ENCODE measurements around the gene SLC7A8.

SLC7A8 gene

DNA sequence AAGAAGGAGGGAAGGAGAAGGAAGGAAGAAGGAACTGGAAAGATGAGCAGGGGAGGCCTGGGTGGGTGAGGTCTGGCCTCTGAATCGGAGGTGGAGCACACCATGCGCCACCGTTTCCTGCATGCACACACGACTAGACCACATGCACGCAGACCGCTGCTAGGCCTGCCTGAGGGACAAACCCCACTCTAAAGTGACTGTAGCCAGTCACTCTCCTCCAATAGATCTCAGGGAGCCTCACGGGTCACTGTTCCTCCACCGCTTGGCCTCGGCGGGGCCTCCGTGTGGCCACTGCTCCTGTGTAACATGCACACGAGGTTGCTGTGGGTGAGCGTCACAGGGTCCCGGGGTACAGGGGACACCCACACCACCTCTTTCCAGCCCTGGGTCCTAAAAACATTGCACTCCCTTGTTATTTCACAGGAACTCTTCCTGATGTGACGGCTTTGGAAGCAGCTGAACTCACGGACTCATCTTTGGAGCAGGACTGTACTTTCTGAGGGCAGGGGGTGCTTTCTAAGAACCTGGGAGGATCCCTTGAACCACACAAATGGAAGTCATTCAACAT, 46.8 kb downstream of the SLC7A8 start:
- no peak for DNase-seq (ENCODE audit: extremely low read depth in 1 of 2, low read depth in 1 of 2)

DNA sequence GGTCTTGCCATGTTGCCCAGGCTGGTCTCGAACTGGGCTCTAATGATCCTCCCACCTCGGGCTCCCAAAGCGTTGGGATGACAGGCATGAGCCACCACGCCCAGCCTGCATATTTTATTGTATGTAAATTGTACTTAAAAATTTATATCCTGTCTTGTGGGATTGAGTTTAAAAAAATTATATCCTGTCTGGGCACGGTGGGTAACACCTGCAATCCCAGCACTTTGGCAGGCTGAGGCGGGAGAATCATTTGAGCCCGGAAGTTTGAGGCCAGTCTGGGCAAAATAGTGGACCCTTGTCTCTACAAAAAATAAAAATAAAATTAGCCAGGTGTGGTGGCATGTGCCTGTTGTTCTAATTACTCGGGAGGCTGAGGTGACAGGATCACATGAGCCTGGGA, 50.5 kb downstream of the SLC7A8 start:
- no peak for DNase-seq (ENCODE audit: extremely low read depth in 1 of 2, low read depth in 1 of 2)

DNA sequence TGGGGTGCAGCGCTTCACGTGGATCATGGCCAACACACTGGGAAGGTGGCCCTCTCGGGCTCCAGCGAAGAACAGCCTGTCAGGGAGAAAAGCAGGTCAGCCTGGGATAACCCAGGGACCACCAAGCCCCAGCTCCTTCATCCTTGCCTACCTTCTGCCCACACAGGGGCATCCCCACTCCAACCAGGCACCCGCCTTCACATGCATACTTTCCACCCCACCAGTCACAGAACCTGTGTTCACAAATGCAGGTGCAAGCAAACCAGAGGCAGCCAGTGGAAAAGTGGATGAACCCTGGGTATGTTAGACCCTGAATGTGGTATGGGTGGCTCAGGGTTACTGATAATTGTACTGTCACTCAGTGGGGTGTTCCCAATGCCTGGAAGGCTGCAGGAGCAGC, 52.0 kb downstream of the SLC7A8 start:
- DNase-seq (ENCODE audit: extremely low read depth in 1 of 2, low read depth in 1 of 2) = no peak

DNA sequence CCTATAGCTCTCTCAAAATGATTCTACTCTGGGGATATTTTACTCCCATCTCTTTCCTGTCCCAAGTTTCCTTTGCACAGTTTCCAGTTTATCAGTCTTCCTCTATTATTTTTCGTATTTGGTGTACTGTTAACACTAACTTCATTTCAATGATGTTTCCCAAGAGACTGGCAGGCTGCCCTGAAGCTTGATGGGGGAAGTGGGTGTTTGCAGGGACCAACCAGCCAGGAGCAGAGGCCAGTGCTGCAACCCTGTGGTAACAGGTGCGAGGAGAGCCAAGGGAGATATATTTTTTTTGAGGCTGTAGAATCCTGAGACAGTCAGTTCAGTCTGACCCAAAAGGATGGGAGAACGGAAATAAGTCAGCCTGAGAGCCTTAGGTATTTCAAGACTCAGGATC, 52.6 kb downstream of the SLC7A8 start:
- DNase-seq (ENCODE audit: extremely low read depth in 1 of 2, low read depth in 1 of 2) = no peak

DNA sequence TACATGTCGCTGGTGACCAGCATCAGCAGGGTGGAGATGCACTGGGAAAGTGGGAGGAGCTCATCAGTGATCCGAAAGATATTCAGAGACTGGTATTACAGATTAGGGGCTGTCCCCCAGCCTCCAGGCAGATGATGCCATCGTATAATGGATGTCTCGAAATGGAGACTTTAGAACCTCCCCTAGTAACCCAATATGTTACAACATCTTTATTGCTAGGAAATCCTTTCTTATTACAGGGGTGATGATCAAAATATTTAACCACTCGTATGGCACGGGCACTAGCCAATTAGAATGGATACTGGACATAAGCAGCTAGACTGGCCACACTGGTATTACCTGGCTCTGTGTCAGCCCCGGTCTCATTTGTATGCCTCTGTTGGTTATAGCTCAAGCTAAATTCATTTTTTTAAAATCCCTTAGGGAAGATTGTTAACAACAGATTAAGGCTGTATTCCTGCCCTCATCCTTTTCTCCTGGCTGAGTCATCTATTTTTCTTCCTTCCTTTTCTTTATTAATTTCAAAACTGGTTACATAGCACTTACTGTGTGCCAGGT, 53.6 kb downstream of the SLC7A8 start:
- DNase-seq (ENCODE audit: extremely low read depth in 1 of 2, low read depth in 1 of 2) = no peak

DNA sequence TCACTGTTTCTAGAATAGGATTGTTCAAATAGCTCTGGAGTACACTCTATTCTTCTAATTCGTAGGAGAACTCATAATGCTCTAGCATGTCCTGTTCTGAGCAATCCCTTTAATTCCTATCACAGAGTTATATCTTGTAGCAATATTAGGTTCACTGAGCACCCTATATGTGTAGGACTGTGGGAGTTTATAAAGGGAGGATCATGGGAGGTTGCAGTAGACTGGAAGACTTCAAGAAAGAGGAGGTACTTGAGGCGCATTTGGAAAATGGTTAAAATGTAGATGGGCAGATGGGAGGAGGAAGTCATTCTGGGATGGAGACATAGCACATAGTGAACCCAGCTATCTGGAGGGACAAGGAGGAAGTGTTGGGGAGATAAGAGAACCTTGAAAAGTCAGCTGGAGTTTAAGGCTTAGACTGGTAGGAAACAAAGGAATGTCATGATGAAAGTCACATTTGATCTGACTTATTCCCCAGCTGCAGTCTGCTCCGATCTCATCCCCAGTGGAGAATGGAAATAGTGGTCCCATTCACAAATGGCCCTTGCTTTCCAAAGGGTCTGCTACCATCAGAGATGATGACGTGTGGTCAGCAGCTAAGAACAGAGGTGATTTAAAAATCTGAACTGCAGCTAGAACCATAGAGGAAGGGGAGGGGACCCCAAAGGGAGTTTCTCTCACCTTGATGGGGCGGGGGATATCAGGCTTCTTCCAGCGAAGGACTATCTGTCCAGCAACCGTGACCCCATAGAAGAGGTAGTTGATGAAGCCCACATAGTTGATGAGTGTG, 54.3 kb downstream of the SLC7A8 start:
- DNase-seq (ENCODE audit: extremely low read depth in 1 of 2, low read depth in 1 of 2) = no peak

DNA sequence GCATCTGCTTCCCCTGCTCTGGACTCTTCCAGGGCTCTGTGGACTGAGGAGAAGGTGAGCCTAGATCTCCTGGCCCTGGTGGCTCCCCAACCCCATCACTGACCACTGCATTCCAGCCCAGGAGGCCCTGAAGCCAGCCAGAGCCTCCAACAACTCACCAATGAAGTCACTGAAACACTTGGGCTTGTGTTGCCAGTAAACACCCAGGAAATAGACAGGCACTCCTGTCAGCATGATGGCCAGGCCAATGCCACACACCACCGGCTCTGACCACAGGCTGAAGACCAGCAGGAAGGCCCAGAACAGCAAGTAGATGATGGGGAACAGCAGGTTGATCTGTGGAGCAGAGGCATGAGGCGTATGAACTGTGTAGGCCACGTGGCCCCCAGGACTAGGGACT, 55.6 kb downstream of the SLC7A8 start:
- DNase-seq (ENCODE audit: extremely low read depth in 1 of 2, low read depth in 1 of 2) = no peak

DNA sequence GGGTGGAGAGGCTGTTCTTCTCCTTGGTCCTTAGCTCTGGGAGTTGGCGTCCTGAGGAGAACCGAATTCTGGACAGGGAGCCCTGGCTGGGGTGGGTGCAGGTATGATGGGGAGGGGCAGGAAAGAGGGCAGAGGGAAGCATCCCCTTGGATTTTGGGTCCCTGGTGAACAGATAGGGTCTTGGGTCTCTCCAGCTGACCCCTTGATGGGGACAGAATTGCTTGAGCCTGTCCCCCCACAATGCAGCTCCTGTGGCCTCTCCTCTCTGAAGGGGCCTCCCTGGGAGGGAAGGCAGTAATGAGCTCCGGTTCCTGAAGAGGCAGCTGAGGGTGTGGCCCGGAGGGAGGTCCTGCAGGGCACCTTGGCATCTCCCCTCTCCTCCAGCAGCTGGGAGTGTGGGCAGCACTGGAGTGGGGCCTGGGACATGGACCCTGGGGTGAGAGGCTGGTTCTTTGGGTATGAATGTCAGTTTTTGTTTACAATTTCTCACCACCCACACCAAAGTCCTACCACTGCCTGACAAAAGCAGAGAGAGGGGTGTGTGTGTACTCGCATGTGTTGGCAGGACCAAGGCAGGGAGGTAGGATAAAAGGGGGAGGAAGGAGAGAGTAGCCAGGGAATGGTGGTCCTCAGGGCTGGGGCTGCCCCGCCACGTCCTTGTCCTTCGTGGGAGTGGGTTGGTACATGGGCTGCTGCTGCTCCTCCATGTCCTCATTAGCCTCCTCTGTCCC, 56.7 kb downstream of the SLC7A8 start:
- DNase-seq (ENCODE audit: extremely low read depth in 1 of 2, low read depth in 1 of 2) = no peak

DNA sequence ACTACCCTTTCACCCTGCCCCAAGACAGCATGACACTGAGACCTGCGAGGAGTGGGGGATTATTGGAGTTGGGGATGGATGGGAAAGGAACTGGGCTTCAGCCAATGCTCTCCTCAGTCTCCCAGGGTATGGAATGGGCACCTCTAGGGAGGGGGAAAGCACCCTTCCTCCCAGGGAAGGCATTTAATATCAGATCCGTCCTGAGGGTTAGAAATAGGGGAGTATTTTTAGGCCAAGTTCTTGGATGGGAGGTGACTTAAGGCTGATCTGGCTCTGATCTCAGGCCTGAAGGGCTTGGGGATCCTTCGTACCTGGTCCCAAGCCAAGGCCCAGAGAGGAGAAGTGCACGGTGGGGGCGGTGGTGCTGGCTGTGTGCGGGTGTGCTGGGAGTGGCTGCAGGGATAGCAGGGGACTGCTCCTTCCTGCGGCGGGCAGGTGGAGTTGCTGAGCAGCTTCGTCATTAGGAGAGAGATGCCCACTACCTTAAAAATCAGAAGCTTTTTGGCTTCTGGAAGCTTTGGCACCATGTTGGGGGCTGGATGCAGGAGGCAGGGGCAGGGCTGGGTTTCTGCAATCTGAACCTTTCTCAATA, 57.4 kb downstream of the SLC7A8 start:
- DNase-seq (ENCODE audit: extremely low read depth in 1 of 2, low read depth in 1 of 2) = no peak

DNA sequence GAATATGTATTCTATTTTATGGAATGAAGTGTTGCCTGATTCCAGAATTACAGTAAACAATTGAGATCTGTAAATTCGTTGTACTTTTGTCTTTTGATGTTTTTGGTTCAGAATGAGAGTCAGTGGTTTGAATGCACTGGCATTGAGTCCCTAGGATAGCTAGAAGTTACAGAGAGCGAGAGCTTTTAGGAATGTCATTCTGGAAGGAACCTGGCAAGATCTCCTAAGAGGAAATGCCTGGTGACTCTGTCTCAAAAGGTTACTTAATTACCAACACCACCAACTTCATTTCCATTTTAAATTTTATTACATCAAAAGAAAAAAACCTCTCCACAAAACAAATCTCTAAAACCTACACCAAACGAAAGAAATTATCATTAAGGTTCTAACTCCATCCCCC, 58.4 kb downstream of the SLC7A8 start:
- DNase-seq (ENCODE audit: extremely low read depth in 1 of 2, low read depth in 1 of 2) = no peak

DNA sequence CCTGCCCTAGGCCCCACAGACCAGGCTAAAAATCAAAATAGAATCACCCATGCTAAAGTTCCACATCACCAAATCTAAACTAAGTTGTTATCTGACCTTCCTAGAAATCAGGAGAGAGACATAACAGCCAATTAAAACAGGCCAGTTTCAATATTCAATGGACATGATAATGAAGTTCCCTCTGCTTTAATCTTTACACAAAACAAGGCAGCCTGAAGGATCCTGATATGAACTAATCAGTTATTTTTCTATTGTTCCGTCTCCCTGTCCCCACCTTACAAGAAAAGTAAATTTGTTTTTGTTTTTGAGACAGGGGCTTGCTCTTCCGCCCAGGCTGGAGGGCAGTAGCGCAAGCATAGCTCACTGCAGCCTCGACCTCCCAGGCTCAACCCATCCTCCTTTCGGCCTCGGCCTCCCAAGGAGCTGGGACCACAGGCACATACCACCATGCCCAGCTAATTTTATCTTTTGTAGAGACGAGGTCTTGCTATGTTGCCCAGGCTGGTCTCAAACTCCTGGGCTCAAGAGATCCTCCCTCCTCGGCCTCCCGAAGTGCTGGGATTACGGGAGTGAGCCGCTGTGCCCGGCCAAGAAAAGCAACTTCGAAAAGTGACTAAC, 59.0 kb downstream of the SLC7A8 start:
- DNase-seq (ENCODE audit: extremely low read depth in 1 of 2, low read depth in 1 of 2) = no peak

DNA sequence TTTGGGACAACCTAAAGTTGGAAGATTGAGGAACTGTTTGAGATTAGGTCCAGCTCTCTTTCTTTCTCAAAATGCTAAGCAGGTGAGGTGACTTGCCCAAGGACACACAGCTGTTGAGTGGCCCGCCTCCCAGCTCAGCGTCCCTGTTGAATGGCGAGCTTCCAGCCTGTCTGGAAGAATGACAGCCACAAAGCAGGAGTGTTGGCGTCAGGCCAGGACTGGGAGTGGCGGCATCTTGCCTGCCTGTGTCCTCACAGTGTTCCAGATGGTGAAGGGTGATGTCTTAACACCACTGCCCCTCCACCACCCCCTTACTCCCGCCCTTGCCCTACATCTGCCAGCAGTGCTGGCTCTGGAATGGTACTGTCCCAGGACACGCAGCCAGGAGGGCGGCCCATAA, 60.0 kb downstream of the SLC7A8 start:
- no peak for DNase-seq (ENCODE audit: extremely low read depth in 1 of 2, low read depth in 1 of 2)

DNA sequence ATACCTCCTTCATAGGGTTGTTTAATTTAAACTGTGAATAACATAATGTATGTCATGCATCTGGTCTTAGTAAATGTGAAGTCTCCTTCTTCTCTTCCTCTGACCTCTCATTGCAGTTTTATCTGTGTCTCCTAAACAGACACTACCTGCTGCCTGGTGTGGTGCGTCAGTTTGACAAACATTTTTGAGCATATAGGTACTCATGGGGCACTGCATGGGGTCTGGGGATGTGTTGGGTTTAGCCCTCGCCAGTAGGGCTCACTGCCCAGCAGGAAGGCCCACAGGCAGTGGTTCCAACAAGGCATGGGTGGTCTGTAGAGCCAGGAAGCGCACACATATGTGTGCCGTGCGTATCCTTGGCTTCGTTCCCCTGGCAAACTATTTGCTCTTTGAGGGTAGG, 61.4 kb downstream of the SLC7A8 start:
- no peak for DNase-seq (ENCODE audit: extremely low read depth in 1 of 2, low read depth in 1 of 2)

DNA sequence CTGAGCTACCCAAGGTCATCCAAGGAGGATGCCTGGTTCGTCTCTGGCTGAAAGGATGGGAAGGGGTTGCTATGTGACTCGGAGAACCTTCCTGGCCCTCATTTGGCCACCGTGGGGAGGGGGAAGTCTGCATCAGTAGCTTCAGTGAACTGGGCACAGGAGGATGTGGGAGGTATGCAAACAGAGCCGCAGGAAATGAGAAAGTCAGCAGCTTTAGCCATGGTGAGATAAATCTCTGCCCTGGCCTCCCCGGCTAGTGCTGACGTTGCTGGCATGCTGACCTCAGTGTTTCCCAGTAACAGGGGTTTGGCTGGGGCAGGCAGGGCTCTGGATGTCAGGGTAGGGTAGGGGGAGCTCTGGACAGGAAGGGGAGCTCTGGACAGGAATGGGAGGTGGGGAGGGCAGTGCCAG, 62.1 kb downstream of the SLC7A8 start:
- no peak for DNase-seq (ENCODE audit: extremely low read depth in 1 of 2, low read depth in 1 of 2)

DNA sequence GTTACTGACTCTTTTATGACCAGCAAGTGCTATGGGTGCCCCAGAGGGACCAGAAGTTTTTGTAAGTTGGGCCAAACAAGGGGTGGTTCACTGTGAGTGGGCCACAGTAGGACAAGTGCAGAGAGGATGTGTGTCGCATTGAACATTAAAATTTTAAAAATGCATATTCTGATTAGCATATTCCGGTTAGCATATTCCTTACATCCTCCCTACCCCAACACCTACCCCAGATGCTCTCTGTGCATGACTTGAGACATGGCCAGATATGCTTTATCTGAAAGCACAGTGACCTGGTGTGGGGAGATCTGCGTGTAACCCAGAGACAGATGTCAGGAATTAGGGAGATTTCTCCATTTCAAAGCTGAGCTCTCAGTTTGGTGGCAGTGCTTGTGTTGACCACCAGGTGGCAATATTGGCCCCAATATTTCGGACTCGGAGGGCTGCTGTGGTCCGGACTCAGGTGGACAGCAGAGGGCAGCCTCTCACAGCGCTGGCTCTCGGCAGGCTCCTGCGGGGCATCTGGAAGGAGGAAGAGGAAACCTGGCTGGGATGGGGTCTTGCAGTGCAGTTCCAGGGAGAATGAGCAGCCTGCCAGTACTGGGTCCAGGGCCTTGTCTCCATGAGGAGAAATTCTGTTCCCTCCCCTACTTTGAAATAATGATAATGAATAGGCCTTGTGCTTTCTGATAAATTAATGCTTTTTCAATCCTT, 62.8 kb downstream of the SLC7A8 start:
- peak; percentile 58 to 76 for DNase-seq (ENCODE audit: extremely low read depth in 1 of 2, low read depth in 1 of 2)

DNA sequence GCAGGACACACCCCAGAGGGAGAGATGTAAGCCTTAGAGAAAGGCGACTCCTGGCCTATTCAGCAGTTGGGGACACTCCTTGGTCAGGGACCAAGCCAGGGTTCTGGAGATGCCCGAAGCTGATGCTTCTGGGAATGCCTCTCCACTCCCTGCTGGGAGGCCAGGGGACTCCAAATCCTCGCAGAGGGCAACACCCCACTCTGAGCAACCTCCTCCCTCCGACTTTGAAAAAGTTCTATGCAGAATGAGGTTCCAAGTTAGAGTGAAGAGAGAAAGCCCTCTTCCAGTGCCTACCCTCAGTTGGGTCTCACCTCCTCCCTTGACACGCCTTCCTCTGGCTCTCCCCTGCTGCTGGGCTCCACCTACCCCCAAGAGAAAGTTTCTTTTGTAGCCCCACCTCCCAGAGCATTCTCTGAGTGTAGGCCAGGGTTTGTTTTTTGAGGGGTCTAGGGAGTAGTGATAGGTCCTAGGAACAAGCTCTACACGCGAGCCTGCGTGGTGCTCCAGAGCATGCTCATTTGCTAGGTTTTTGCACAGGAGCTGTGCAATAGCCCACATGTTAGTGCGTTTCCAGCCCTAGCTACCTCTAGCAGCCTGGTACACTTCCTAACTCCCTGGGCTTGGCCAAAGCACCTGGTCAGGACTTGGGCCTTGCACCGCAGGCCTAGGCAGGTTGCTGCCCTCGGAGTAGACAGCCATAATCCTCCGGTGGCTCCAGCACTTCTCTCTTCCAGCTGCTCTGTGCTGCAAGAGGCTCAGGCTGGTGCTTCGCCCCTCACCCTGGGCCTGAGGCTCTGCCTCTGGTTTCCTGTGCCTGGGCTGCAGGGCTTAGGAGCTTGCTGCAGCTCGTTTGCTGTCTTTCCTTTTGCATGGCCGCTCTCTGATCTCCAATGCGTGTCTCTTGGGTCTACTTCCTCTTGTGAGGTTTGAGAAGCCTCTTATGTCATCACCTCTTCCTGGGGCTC, 63.8 kb downstream of the SLC7A8 start:
- DNase-seq (ENCODE audit: extremely low read depth in 1 of 2, low read depth in 1 of 2) = no peak

DNA sequence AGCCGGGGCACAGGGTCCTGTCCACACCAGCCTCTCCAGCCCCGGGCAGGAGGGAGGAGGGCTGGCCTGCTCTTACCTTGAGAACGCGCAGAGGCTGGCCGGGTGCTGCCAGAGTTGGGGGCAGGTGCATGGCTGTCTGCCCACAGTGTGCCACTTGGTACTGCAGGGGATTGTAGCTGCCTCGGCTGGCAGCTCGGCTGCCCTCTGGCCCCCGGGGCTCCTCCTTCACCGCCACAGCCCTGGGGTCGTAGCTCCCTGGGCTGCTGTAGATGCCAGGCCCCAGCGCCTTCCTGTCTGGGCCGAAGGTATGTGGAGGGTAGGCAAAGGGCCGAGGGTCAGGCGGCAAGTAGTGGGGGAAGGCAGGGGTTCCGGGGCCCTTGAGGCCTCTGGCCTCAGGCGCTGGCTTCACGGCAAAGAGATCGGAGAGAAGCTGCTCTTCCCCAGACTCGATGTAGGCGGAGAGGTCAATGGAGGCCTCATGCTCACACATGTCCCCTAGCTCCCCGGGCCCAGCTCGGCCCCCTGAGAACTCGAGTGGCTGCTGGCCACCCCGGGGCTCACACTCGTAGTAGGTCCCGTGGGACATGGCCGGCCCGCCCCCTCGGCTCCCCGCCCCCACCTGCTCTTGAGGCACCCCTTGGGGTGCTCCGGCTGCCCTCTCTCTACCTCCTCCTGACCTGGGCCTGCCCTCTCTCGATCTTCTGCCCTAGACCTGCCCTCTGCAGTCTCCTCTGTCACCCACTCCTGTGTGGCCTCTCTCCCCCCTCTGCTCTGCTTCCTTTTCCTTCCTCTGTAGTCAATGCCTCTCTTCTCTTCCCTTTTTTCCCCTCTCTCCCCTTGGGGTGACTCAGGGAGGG, 64.7 kb downstream of the SLC7A8 start, which contains the start of gene CEBPE:
Gene CEBPE, minus strand, starts transcription at position 750 of the 857 bp plus-strand sequence. Its CDS starts 164 bp downstream, at position 586.
- DNase-seq (ENCODE audit: extremely low read depth in 1 of 2, low read depth in 1 of 2) = no peak

DNA sequence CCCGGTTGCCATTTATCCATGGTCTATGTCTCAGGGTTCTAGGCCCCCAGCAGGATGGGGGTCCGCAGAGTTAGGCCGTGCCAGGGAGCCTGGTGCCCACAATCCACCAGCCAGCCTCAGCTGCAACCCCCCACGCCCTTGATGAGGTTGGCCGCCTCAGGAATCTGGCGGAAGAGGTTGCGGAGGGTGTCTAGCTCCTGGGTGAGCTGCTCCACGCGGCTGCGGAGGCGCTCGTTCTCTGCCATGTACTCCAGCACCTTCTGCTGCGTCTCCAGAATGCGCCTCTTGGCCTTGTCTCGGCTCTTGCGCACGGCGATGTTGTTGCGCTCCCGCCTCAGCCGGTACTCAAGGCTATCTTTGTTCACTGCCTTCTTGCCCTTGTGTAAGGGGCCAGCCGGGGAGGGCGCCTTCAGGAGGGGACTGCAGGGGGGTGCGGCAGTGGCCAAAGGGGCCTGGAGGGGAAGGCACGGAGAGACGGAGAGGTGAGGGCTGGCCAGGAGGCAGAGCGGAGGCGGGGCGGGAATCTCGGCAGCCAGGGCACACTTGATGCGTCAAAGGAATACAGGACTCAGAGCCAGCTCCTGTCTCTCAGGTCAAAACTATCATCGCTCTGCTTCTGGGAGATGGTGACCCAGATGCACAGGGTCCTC, 66.0 kb downstream of the SLC7A8 start:
- no peak for DNase-seq (ENCODE audit: extremely low read depth in 1 of 2, low read depth in 1 of 2)
